ENCODE data around the gene NFAT5.
"Not testable (repeated sequence)": the region's sequence is repeated elsewhere in the genome, so short reads cannot be mapped to it uniquely, and the experiment has no call there.

NFAT5 gene

DNA sequence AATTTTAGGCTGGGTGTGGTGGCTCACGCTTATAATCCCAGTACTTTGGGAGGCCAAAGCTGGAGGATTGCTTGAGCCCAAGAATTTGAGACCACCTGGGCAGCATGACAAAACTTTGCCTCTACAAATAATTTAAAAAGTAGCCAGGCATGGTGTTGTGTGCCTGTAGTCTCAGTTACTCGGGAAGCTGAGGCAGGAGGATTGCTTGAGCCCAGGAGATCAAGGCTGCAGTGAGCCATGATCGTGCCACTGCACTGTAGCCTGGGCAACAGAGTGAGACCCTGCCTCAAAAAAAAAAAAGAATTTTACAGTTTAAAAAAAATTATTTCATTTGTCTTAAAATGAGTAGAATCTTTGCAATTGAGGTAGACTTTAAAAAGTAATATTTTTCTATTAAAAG lies 78.2 kb downstream of the NFAT5 start:
- not testable (repeated sequence) for DNase-seq

DNA sequence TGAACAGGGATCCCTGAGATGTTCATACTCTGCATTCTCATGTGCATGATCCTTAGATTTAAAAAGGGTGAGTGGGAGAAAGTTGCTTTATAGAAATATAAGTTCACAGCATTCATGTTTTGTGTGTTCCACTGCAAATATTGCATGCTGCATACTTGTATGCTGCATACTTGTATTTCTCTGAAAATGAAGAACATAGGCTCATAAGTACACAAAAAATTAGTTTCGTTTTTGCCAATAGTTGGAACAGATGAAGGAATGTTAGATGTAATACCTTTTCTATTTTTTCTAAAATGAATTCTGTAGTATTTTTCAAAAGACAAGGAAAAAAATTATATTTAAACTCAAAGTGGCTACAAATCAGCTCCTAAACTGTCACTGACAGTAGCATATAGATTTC lies 79.0 kb downstream of the NFAT5 start:
- no peak for DNase-seq

DNA sequence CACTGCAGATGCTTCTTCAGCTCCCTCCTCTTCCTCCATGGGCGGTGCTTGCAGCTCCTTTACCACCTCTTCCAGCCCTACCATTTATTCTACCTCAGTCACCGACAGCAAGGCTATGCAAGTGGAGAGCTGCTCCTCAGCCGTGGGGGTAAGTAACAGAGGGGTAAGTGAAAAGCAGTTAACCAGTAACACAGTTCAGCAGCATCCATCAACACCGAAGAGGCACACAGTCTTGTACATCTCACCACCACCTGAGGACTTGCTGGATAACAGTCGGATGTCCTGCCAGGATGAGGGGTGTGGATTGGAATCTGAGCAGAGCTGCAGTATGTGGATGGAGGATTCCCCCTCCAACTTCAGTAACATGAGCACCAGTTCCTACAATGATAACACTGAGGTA lies 81.3 kb downstream of the NFAT5 start:
- DNase-seq: no peak

DNA sequence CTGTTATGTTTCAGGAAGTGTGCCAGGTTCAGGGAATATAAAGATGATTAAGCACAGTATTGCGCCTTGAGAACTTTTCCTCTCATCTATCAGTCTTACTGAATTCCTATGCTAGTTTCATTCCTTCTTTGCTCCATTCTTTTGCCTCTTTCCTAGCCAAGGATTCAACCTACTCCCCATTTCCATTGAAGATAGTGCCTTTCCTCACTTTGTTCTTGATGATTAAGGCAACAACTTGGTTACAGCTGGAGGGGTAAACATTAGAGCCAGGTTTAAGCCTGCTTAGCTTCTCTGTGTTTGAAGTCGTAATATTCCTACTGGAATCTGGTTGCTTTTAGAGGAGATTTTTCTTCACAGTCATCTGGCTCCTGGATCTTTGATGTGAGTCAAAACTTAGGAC lies 85.5 kb downstream of the NFAT5 start:
- DNase-seq: no peak

DNA sequence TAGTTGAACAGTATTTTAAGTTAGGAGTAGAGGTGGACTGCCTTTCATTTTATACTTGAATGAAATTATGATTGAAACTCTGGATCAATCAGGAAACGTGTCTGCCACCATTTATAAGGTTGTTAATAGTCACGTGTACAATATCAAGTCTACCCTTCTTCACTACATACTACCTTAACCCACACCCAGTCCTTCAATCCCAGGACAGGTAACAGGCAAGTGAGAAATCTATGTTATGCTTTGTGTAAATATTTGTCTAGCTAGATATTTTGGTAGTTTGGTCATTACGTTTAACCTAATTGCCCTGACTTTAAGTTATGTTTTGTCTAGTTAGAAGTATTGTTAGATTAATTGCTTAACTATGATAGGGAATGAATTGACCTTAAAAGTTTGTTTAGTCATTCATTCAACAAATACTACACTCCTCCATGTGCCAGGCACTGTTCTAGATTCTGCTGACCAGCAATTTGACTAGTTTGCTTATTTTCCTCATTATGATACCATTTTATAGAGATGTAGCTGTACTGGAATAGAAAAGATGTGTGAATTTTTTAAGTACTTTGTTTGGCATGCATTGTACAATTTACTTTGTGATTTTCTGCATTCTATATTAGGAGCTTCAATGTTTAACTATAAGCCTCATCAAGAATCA lies 88.6 kb downstream of the NFAT5 start:
- no peak for DNase-seq

DNA sequence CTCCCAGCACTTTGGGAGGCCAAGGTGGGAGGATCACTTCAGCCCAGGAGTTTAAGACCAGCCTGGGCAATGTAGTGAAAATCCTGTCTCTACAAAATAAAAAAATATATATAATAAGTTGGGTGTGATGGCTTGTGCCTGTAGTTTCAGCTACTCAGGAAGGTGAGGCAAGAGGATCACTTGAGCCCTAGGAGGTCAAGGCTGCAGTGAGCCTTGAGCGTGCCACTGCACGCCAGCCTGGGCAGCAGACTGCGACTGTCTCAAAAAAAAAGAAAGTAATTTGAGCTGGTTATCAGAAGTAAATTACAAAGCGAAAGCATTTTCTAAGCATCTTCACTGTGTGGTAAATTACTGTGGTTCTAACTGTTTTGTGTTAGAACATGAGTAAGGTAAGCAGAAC lies 94.4 kb downstream of the NFAT5 start:
- no peak for DNase-seq

DNA sequence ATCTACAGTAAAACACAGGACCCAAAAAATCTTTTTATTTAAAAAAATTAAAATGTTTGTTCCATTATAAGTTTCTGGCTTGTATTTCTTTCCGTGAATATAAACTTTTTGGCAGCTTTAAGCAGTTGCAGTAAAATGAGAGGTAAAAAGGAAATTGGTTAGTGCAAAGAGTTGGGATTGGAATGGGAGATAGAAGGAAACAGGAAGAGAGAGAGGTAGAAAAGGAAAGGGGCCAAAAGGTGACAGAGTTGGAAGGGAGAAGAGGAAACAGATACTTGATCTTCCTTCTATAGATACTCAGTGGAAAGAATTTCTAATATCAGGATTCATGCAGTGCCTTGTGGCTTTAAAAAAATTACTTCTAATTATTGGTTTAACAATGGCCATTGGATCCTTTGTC lies 97.1 kb downstream of the NFAT5 start:
- no peak for DNase-seq

DNA sequence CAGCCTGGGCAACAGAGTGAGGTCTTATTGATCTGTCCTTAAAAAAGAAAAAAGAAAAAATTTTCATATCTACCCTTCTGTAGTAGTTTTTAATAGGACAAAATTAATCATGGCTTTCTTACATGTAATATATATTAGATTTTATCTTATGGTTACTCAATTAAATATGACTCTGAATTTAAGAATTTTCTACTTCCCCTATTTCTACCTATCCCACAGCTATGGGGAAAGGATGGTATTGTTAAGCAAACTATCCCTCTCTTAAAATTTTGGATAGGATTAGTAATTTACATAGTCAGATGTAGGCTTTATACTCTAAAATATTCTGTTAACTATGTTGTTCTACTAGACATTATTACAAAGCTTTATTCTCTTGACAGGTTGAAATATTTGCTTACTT lies 98.1 kb downstream of the NFAT5 start:
- no peak for DNase-seq

DNA sequence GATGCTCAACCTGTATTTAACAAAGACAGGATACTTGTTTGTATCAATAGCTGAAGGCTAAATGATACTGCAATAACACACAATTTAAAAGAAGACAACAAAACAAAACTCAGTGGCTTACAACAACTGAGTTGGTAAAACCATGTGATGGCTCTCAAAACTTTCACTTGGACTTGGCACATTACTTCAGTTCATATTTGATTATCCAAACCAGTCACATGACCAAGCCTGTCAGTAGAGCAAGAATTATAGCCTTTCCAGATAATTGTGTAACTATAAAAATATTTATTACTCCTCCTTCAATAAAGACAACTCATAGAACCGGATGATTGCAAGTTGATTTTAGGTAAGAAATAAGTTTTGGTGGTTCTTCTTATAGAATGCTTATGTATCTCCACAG lies 103.8 kb downstream of the NFAT5 start:
- DNase-seq: no peak

DNA sequence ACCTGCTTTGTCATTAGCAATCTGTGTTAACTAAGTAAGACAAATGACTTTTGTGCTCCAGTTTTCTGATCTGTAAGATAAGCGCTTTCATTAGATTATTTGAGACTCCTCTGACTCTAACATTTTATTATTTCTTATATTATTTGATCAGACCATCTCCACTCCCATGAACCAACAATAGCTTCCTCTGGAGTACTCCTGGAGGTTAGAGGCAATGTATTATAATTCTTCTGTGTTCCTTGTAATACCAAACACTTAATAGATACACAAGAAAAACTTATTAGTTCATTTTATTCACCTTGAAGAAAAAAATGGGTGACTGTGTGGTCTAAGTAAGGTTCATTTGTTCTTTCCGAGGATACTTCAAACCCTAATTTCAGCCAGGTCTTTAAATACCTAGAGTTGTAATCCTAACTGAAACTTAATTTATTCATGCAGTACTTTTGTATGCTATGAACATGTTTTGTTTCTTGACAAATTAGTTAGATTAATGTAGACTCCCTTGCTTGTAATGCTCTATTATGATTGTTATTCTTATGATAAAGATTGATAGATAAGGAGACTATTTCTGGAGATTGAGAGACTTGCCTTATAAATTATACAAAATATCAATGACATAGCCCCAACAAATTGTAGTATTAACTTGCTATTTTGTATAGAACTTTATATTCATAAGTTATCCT lies 106.7 kb downstream of the NFAT5 start:
- DNase-seq: no peak

DNA sequence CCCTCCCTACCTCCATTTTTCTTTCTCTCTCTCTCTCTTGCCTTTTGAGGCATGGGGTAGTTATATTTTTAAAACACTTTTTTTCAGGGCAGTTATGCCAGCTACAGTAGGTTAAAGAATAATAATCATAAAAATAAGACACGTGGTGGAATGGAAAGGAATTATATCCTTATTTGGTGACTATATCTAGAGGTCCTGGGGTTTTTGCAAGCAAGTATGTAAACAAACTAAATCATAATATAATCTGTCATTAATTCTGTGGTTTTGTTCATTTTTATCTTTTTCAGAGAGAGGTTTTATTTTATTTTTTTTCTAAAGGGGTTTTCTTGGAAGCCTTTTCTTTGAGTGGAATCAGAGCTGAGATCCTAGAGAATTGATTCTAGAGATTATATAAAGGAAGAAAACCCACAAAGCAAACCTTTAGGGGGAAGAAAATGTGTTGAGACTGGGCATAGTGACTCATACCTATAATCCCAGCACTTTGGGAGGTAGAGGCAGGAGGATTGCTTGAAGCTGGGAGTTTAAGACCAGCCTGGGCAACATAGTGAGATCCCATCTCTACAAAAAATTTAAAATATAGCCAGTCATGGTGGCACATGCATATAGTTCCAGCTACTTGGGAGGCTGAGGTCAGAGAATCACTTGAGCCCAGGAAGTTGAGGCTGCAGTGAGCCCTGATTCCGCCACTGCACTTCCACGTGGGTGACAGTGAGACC lies 107.4 kb downstream of the NFAT5 start:
- DNase-seq: no peak

DNA sequence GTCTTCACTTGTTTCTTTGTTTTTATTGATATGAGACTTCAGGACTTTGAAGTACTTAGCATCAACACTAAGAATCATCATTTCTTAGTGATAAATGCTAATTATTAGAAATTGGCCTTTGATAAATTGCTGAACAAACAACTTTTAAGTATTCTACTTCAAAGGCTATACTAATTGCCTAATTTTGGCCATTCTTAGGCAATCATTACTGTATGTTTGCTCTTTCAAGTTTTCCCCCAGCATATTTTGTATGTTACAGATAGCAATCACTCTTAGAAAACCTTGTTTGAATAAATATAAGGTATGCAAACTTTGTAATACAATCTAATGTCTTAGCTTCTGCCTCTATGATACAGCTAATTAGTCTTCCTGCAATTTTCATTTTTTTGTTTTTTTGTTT lies 114.6 kb downstream of the NFAT5 start:
- no peak for DNase-seq

DNA sequence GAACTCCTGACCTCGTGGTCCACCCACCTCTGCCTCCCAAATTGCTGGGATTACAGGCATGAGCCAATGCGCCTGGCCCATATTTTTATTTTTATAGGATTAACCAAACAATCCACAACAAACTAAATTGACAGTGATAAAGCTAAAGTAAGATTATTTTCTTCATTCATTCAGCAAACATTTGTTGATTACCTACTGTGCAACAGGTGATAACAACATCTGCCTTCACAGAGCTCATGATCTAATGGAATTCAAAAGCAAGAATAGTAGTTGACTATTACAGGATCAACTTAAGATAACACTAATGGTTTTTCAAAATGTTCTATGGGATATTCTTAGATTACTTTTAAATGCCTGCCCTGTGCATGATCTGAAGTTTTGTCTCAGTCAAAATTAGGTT lies 122.8 kb downstream of the NFAT5 start:
- no peak for DNase-seq

DNA sequence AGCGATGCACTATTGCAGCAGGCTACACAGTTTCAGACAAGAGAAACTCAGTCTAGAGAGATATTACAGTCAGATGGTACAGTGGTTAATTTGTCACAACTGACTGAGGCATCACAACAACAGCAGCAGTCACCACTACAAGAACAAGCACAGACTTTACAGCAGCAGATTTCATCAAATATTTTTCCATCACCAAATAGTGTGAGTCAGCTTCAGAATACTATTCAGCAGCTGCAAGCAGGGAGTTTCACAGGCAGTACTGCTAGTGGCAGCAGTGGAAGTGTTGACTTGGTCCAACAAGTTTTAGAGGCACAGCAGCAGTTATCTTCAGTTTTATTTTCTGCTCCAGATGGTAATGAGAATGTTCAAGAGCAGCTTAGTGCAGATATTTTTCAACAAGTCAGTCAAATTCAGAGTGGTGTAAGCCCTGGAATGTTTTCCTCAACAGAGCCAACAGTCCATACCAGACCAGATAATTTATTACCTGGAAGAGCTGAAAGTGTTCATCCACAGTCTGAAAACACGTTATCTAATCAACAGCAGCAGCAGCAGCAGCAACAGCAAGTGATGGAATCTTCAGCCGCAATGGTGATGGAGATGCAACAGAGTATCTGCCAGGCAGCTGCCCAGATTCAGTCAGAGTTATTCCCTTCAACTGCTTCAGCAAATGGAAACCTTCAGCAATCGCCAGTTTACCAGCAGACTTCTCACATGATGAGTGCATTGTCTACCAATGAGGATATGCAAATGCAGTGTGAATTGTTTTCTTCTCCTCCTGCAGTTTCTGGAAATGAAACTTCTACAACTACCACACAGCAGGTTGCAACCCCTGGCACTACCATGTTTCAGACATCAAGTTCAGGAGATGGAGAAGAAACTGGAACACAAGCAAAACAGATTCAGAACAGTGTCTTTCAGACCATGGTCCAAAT lies 126.5 kb downstream of the NFAT5 start:
- DNase-seq: no peak

DNA sequence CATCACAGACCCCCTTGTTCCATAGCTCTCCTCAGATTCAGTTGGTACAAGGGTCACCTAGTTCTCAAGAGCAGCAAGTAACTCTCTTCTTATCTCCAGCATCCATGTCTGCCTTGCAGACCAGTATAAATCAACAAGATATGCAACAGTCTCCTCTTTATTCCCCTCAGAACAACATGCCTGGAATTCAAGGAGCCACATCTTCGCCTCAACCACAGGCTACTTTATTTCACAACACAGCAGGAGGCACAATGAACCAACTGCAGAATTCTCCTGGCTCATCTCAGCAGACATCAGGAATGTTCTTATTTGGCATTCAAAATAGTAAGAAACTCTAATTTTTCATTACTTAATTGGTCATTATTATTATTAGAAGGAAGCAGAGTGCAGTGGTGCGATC lies 128.2 kb downstream of the NFAT5 start:
- no peak for DNase-seq

DNA sequence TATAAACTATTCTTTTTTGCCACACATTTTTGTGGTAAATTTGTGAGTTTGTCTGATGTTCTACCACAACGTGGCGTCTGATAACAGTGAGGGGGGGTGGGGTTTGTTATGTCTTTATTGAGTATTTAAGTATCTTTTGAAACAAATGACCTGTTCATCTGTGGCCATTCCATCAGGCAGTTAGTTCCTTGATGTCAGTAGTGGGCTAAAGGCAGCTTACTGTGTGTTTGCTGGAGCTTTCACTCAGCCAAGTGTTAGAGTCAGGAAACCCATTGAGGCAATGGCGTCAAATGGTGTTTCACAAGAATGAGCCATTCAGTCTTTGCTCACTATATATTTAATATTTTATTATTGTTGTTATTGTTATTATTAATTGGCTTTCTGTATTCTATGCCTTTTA lies 132.6 kb downstream of the NFAT5 start:
- DNase-seq: no peak

DNA sequence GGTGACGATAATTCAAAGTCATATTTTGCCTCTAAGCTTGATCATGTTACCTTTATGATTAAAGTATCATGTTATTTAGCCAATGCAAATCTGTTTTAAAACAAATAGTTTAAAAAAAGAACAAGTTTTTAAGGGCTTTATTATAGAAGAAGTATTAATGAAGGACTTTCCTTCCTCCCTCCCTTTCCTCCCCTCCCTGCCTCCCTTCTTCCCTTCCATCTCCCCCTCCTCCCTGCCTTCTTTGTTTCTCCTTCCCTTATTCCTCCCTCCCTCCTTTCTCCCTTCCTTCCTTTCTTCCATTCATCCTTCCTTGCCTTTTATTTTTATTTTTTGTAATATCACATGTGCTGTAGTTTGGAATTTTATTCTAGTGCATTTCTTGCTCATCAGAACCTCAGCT lies 134.1 kb downstream of the NFAT5 start:
- DNase-seq: no peak

DNA sequence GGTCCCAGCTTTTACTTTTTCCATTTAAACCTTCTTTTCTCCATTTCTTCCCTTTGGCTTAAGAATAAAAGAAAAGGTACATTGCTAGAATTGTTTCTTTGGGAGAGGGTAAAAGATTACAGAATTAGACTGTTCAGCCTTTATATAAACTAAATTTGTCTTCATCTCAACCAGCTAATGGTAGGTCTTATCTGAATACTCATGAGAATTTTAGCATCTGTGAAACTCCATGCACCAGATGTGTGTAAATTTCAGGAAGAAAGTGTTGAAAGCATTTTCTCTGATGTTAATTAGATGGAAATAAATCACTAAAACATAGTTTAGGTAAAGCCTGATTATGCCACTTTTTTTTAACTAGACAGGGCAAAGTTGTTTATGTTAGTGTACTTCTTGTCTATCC lies 135.7 kb downstream of the NFAT5 start:
- no peak for DNase-seq

DNA sequence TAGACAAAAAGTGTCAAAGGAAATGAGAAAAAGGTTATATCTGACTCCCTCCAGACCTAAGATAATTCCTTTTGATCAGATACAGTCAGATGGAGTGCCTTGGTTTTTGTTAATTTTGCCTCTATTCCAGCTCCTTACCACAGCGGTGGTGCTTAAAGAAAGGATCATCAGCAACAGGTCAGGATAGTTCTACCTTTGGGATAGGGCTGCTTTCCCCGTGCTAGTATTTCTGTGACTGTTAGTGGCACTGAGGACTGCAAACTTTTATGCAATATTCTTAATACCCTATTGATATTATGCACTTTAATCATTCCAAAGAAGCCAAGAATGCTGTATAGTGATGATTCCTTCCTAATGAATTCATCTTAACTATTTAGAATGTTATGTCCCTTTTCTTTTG lies 136.1 kb downstream of the NFAT5 start:
- DNase-seq: no peak

DNA sequence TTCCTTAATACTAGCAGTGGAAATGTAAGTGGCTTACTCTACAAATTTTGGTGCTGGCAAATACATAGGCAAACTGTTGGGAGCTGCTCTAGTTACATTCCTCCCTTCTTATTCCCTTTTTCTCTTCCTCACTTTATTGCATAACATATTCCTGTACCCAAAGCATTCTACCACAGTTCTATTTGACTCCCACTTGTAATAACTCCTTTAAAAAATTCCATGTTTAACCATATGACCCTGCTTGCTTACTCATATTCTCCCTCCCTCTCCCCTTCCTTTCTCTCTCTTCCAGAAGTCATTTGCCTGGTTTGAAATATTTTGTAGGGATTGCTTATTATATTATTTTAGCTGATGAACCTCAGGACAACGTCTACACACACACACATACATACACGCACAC lies 137.9 kb downstream of the NFAT5 start:
- no peak for DNase-seq

DNA sequence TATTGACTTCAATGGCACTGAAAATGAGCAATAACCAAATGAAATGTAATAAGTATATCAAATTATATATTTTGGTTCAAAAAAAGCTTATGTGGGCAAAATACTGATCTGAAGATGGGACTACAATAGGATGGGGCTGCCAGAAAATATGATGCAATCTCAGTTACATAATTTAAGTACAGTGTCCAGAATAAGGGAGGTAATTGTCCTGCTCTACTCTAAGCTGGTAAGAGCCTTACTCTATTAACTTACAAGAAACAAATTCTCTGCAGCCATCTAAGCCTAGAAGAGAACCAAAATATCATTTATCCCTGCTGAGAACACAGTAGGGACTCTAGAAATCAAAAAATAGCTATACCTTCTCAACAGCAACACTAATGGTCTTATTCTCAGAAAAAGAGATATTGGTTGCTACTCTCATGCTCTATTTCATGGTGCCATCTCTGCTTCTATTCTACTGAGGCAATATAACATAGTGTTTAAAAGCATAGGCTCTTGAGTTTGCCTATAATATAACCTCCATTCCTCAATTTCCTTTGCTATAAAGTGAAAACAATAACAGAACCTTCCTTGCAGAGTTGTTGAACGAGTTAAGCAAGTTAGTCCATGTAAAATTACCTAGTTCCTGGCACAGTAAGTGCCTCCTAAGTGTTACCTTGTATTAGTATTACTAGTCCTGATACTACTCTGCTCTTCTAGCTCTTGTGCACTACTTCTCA lies 140.6 kb downstream of the NFAT5 start:
- no peak for DNase-seq

DNA sequence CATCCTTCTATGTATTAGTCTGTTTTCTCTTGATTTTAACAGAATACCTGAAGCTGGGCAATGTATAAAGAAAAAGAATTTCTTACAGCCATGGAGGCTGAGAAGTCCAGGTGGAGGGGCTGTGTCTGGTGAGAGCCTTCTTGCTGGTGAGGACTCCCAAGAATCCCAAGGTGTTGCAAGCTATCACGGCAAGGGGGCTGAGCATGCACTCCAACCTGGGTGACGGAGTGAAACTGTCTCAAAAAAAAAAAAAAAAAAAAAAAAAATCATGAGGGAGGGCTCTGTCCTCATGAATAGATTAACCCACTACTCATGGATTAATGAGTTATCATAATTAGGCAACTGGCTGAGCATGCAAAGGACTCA lies 141.2 kb downstream of the NFAT5 start:
- DNase-seq: no peak

All from stimulated activated CD4-positive, alpha-beta T cell treated with anti-CD3 and anti-CD28 coated beads, Interleukin-12 subunit alpha, Interleukin-12 subunit beta, amount 100 ng/mL, for 4 hours (primary cell).